ENCODE measurements around the gene NACC1.

- TF ChIP-seq CTCF (IDR thresholded peaks at IDR 0.05) (no peak), EZH2phosphoT487 (IDR thresholded peaks at IDR 0.05) (no peak)
Observed at GRCh38 chr19:13120817-13121216, 2.8 kb downstream of the NACC1 start.

All from neural progenitor cell (in vitro differentiated cells).